ENCODE data around the gene PEX3.
"Not testable (repeated sequence)": the region's sequence is repeated elsewhere in the genome, so short reads cannot be mapped to it uniquely, and the experiment has no call there.

Gene PEX3

GRCh38 chr6:143443096-143443495, 7.5 kb upstream of the PEX3 start:
- DNase-seq, result no peak
- intact Hi-C loops (cut with DNase I), result no loop called here

GRCh38 chr6:143447865-143448264, 2.7 kb upstream of the PEX3 start:
- intact Hi-C loops (cut with DNase I); DNase-seq: not testable (repeated sequence)

DNA sequence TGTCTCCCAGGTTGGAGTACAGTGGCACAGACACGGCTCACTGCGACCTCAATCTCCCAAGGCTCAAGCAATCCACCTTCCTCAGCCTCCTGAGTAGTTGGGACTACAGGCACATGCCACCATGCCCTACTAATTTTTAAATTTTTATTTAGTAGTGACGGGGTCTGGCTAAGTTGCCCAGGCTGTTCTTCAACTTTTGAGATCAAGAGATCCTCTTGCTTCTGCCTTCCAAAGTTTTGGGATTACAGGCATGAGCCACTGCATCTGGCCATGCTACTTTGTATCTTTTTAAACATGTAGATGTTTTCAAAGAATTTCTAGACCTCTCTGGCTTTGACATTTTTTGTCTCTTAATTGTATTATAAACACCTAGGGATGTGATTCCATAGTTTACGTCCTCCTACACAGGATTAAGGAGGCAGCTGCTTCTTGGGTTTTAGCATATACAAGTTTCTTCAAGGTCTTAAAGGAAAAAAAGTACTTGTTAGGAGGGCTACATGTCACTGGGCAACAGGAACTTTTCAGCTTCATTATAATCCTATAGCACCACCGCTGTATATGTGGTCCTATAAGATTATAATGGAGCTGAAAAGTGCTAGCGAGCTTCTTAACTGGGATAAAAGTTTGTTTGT, 1.4 kb upstream of the PEX3 start:
- DNase-seq, result no peak
- intact Hi-C loops (cut with DNase I), result no loop called here

DNA sequence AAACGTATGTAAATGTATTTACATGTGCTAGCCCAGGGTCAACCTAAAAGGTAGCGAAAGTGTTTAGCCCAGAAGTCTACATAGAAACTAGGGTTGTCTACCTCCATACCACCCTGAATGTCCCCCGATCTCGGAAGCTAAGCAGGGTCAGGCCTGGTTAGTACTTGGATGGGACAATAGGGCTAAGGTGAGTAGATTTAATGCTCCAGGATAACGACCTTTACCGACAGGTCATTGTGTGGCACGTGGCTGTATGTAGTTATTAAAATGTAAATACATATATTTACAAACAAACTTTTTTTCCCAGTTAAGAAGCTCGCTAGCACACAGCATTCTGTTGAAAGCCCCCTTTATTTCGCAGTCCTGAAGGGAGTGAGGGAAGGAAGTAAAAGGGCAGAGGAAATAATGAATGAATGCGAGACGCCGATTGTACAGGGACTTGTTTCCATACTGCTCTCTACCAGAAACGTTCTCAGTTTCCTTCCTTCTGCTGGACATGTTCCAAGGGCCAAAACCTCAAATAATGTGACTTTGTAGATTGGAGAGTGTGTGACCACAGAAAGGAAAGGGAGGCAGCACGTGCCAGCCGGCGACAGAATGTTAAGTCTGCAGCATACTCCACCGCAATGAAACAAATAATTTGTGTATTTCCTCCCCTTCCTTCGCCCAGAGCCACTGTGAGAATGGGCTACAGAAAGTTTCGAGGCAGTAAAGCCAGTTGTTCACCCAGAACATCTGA, 722 bp upstream of the PEX3 start:
- peak in 1 of 10 donors; percentile 11 for DNase-seq

DNA sequence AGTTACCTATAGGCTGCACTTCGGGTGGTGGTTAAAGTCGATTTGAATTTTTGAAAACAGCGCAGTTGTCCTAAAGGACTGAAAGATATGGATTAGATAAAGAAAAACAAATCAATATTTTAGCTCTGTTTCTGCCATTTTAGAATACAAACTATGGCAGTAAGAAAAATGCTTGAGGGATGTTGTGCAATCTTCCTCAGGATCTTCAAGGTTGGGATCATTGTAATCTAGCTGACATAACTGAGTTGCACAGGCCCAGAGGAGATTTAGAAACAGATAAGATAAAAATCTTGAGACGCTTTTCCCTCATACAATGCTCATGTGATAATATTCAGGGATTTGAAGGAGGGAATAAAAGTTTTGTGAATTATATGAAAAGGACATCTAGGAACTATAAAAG, 926 bp downstream of the PEX3 start:
- no peak for DNase-seq
- intact Hi-C loops (cut with DNase I), result loop anchor here (2.0 kb wide), 1 partner anchor 59 kb away; the partner anchor contains the start of gene FUCA2

More for the DNA sequence above, 722 bp upstream of the PEX3 start:
- intact Hi-C loops (cut with DNase I), result loop anchor here (2.0 kb wide), 1 partner anchor 61 kb away; the partner anchor contains the start of gene FUCA2

GRCh38 chr6:143457563-143458359, 7.2 kb downstream of the PEX3 start:
- DNase-seq, result no peak
- intact Hi-C loops (cut with DNase I), result no loop called here

DNA sequence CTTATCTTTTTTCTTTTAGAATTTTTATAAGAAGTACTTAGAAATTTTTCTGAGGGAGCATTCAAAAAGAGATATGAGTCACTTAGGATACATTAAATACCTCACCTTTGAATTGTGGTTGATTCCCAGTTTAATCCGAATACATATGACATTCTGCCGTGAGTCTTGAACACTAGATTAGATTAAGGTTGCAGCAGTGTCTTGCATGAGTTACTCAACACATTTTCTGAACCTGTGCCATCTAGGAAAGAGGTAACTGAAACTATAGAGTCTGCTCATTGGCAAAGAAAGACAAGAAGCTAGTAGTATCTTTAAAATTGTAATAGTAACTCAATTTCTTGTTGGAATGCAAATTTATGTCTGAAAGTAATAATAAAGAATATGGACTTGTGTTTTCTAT, 14.9 kb downstream of the PEX3 start:
- no peak for DNase-seq
- intact Hi-C loops (cut with DNase I), result no loop called here

- intact Hi-C loops (cut with DNase I), result no loop called here
- DNase-seq, result no peak
These were observed 17.4 kb downstream of the PEX3 start for GRCh38 chr6:143468026-143468425.

GRCh38 chr6:143468823-143469222, 18.2 kb downstream of the PEX3 start:
- DNase-seq; intact Hi-C loops (cut with DNase I): not testable (repeated sequence)

DNA sequence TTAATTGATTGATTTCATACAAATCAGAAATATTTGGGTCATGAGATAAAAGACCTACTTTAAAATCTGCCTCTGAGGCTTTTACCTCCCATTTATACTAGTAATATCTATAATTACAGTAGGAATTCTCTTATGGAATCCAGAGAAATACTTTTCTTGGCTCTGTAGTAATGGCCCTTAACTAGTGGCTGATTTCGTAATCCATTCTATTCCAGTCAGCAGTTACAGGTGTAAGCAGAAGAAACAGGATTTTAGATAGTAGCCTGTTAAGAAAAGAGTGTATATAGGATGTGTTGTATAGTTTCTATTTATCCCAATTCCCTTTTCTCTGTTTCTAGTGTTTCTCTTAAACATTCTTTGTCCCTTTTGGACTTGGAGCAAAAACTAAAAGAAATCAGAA, 21.2 kb downstream of the PEX3 start:
- intact Hi-C loops (cut with DNase I), result no loop called here
- DNase-seq, result no peak

GRCh38 chr6:143476545-143476944, 25.9 kb downstream of the PEX3 start:
- DNase-seq, result no peak
- intact Hi-C loops (cut with DNase I), result no loop called here

GRCh38 chr6:143478479-143479062, 28.0 kb downstream of the PEX3 start:
- no peak for DNase-seq
- intact Hi-C loops (cut with DNase I), result no loop called here

DNA sequence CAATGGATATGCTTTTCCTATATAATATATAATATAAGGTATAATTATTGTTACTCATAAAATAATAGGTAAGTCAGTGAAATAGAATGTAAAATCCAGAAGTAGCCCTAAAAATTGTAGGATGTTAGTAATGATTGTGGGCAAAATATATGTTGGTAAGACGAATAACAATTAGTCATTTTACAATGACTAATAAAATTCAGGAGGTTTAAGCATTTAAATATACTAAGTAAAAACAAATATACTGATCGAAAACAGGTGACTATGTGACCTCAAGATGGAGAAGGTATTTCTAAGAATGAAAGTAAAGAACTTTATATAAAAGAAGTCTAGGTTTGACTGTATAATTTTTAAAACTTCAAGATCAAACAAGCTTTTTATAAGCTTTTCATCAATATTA, 32.0 kb downstream of the PEX3 start:
- intact Hi-C loops (cut with DNase I), result no loop called here

DNA sequence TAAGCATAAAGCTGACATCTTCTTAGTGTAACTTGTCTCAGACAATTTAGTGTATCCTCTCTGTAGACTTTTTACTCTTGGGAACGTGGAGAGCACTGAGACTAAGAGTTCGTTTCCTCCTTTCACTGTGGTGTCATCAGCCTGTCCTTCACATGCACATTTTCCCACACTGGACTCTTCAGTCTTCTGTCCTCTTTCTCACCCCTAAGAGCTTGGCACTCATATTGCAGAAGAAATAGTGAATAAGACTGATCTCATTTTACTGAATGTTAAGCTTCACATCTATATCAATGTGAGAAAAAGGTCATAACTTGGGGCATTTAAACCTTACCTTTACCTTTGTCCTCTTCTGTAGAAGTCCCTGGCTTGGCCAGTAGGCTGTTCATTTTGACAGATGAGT, 35.4 kb downstream of the PEX3 start:
- intact Hi-C loops (cut with DNase I), result no loop called here
- DNase-seq, result no peak

More for the DNA sequence above, 32.0 kb downstream of the PEX3 start:
- DNase-seq, result no peak

DNA sequence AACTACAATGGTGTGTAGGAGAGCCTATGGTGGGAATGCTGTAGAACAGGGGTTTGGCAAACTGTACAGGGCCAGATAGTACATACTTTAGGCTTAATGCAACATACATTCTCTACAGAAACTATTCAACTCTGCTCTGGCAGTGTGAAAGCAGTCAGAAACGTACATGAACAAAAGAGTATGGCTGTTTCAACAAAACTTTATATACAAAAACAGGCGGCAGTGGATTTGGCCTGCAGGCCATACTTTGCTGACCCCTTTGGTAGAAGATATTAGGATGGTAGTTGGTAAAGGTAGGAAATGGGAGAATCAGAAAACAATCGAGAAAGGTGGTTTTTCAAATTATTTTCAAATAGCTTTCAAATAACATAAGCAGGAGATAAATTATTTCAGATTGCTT, 36.1 kb downstream of the PEX3 start:
- no peak for DNase-seq
- intact Hi-C loops (cut with DNase I), result no loop called here

- DNase-seq, result no peak
- intact Hi-C loops (cut with DNase I), result no loop called here
These were observed 39.6 kb downstream of the PEX3 start for GRCh38 chr6:143490244-143490643.

GRCh38 chr6:143490775-143491174, 40.2 kb downstream of the PEX3 start:
- intact Hi-C loops (cut with DNase I), result no loop called here
- DNase-seq, result no peak

DNA sequence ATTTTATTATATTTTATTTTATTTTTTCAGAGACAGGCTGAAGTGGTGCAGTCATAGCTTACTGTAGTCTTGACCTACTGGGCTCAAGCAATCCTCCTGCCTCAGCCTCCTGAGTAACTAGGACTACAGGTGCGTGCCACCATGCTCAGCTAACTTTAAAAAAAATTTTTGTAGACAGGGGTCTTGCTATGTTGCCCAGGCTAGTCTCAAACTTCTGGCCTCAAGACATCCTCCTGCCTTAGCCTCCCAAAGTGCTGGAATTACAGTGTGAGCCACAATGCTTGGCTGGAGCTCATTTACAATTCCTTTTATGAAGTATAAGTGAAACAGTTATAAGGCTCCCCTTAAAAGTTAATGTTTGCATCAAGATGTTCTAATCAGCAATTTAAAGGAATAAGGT, 46.4 kb downstream of the PEX3 start:
- intact Hi-C loops (cut with DNase I), result no loop called here
- DNase-seq, result no peak

DNA sequence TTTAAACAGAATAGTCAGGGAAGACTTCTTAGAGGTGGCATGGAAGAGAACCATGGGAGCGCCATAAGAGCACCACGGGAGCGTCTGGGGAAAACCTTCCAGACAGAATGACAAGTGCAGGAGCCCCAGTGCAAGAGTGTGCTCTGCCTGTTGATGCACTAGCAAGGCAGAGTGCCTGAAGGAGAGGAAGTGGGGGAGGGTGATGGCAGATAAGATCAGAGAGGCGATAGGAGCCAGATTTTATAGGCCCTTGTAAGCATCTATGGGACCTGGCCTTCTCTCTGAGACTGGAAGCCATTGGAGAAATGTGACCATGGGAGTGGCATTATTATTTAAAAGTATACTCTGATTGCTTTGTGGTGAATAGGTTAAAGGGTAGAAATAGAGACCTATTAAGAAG, 47.8 kb downstream of the PEX3 start:
- DNase-seq, result no peak
- intact Hi-C loops (cut with DNase I), result no loop called here

GRCh38 chr6:143501851-143502250, 51.2 kb downstream of the PEX3 start:
- no peak for DNase-seq
- intact Hi-C loops (cut with DNase I), result no loop called here

DNA sequence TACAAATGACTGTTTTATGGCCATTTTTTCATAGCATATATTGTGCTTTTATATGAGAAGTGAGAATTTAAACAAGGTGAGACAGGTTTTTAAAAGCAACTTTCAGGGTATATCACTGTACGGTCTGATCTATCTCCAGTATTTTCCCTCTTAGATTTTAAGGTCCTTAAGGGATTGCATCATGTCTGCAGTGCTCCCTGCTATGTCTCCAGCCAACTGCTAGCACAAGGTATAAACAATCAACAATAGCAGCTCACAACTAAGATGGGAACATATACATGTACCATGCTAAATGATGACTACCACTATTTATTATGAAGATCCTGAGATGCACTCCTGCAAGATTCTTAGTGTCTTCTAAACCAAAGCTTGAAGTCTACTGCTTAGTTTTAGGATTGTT, 53.8 kb downstream of the PEX3 start:
- intact Hi-C loops (cut with DNase I), result no loop called here
- no peak for DNase-seq
